Measurements from ENCODE around the gene GSDMA. TPM values are rescaled to one million over a fixed set of nuclear protein-coding genes. Genes with fewer than 3 reads are reported as not detected.

The GSDMA gene
- total RNA-seq, 1 donor from 2014 or later: not detected

DNA sequence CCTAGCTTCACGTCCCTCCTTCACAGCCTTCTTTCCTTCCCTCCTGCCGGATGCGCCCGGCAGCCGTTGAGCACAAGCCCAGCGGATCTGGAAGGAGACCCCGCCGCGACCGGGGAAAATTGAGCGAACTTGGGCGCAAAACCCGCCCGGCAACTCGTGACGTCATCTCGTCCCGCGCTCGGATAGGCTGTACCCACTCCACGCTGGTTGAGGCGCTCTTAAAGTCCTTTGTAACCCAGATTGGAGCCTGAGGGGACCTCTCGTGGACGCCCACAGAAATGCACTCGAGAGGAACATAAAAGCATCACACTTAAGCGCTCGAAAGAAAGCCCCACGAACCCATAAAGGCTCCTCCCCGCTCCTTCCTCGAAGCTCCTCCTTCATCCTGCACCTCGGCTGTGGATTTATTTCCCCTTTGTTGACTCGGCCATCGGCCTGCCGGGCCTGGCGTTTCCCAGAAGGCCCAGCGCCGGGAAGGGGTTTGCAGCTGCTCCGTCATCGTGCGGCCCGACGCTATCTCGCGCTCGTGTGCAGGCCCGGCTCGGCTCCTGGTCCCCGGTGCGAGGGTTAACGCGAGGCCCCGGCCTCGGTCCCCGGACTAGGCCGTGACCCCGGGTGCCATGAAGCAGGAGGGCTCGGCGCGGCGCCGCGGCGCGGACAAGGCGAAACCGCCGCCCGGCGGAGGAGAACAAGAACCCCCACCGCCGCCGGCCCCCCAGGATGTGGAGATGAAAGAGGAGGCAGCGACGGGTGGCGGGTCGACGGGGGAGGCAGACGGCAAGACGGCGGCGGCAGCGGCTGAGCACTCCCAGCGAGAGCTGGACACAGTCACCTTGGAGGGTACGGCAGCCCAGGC is 17.8 kb downstream of the GSDMA start, which contains the start of gene PSMD3:
Gene PSMD3 (plus strand): TSS at position 457 of the 856 bp plus-strand sequence. CDS start 164 bp downstream, at position 621.
- H3K4me3 Mint-ChIP-seq (ENCODE audit: low read depth): peak within 1 kb of the TSS; percentile 86
- peaks cover 8% of the 10 kb centered on the region for H3K36me3 Mint-ChIP-seq (ENCODE audit: insufficient read depth)
- TF ChIP-seq, protein P1, sequence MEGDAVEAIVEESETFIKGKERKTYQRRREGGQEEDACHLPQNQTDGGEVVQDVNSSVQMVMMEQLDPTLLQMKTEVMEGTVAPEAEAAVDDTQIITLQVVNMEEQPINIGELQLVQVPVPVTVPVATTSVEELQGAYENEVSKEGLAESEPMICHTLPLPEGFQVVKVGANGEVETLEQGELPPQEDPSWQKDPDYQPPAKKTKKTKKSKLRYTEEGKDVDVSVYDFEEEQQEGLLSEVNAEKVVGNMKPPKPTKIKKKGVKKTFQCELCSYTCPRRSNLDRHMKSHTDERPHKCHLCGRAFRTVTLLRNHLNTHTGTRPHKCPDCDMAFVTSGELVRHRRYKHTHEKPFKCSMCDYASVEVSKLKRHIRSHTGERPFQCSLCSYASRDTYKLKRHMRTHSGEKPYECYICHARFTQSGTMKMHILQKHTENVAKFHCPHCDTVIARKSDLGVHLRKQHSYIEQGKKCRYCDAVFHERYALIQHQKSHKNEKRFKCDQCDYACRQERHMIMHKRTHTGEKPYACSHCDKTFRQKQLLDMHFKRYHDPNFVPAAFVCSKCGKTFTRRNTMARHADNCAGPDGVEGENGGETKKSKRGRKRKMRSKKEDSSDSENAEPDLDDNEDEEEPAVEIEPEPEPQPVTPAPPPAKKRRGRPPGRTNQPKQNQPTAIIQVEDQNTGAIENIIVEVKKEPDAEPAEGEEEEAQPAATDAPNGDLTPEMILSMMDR (IDR thresholded peaks at IDR 0.05; ENCODE audit: unreplicated experiment): peak; percentile 61
- peak within 1 kb of the TSS; percentile 96 for H3K27ac Mint-ChIP-seq
- H3K4me1 Mint-ChIP-seq (ENCODE audit: low read depth): peaks cover 11% of the 10 kb centered on the region
- H3K9me3 Mint-ChIP-seq (ENCODE audit: low read depth): no peaks in the 10 kb centered on the region
- DNase-seq (ENCODE audit: low spot score, unreplicated experiment): peak; percentile 97
- H3K27me3 Mint-ChIP-seq: peaks cover 8% of the 10 kb centered on the region

DNA sequence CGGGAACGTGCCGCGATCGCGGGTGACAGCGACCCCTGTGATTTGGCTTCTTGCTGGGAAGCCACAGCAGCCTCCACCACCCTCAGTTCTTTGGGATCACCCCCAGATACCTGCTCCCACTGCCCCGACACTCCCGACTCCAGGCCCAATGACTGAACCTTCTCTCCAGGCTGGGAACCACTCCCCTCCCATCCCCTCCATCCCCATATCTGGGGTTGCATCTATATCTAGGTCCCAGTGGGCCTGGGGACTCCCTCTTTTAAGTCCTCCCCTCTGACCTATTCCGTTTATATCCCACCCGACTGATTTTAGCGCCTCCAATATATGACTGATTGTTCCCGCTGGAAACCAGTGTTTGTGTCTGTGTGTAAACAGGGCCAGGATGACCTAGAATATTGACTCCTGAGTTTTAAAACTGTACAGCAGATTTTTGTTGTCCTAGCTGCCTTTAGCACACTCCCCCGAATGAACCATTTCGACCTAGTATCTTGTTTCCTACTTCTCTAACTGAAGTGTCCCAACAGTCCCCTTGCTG is 18.5 kb downstream of the GSDMA start:
- H3K9me3 Mint-ChIP-seq (ENCODE audit: low read depth): no peaks in the 10 kb centered on the region

DNA sequence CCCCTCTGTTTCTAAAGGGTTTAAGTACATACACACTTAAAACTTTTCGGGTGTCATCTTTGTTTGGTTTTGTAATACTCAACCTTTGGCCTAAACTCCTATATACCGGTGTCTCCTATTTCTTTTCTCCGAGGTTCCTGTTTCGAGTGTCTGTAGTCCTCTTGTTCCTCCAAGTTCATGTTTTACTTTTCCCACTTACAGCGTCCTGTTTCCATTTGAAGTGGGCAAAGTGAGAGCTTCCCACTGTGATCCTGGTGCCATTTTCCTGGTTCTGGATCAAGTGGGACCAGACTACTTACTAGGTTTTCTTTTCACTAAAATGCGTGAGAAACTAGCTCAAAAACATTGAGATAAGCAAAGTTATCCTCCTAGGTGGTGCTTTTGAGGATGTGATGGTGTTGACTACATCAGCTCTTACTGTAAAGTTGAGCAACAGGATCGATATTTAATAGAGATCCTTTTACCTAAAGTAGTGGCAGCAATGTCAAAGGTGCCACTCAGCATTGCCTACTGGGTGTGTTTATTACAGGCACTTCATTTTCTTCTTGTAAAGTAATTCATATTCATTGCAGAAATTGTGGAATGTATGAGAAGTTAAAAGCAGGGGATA is 19.1 kb downstream of the GSDMA start:
- Mint-ChIP-seq H3K27me3 (peaks cover 5% of the 10 kb centered on the region), H3K4me3 (ENCODE audit: low read depth) (peak overlapping the region; percentile 86), H3K27ac (peak overlapping the region; percentile 96), H3K9me3 (ENCODE audit: low read depth) (no peaks in the 10 kb centered on the region), H3K4me1 (ENCODE audit: low read depth) (peaks cover 11% of the 10 kb centered on the region), H3K36me3 (ENCODE audit: insufficient read depth) (peaks cover 12% of the 10 kb centered on the region)
- DNase-seq (ENCODE audit: low spot score, unreplicated experiment): no peak
- TF ChIP-seq, protein P1 (IDR thresholded peaks at IDR 0.05; ENCODE audit: unreplicated experiment): no peak

More for the DNA sequence above, 18.5 kb downstream of the GSDMA start:
- peak overlapping the region; percentile 86 for H3K4me3 Mint-ChIP-seq (ENCODE audit: low read depth)
- DNase-seq (ENCODE audit: low spot score, unreplicated experiment): no peak
- H3K36me3 Mint-ChIP-seq (ENCODE audit: insufficient read depth): peaks cover 11% of the 10 kb centered on the region
- TF ChIP-seq, protein P1 (IDR thresholded peaks at IDR 0.05; ENCODE audit: unreplicated experiment): no peak
- H3K4me1 Mint-ChIP-seq (ENCODE audit: low read depth): peaks cover 11% of the 10 kb centered on the region
- H3K27ac Mint-ChIP-seq: peak overlapping the region; percentile 96
- H3K27me3 Mint-ChIP-seq: peaks cover 5% of the 10 kb centered on the region

DNA sequence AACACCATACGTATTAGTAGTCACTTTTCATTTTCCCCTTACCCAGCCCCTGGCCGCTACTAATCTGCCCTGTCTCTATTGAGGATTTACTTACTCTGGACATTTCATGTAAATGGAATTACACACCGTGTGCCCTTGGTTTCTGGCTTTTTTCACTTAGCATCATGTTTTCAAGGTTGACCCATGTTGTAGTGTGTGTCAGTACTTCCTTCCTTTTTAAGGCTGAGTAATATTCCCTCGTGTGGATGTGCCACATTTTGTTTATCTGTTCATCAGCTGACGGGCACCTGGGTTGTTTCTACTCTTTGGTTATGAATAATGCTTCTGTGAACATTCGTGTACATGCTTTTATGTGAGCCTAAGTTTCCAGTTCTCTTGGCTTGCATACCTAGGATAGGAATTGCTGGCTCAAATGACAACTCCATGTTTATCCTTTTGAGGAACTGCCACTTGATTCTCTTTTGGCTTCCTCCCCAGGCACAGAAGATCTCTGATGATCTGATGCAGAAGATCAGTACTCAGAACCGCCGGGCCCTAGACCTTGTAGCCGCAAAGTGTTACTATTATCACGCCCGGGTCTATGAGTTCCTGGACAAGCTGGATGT is 25.5 kb downstream of the GSDMA start:
- no peaks in the 10 kb centered on the region for H3K27me3 Mint-ChIP-seq
- H3K27ac Mint-ChIP-seq: no peak overlapping the region
- peaks cover 42% of the 10 kb centered on the region for H3K36me3 Mint-ChIP-seq (ENCODE audit: insufficient read depth)
- DNase-seq (ENCODE audit: low spot score, unreplicated experiment): no peak
- no peaks in the 10 kb centered on the region for H3K4me1 Mint-ChIP-seq (ENCODE audit: low read depth)
- TF ChIP-seq, protein P1 (IDR thresholded peaks at IDR 0.05; ENCODE audit: unreplicated experiment): no peak
- no peaks in the 10 kb centered on the region for H3K9me3 Mint-ChIP-seq (ENCODE audit: low read depth)
- no peak overlapping the region for H3K4me3 Mint-ChIP-seq (ENCODE audit: low read depth)

DNA sequence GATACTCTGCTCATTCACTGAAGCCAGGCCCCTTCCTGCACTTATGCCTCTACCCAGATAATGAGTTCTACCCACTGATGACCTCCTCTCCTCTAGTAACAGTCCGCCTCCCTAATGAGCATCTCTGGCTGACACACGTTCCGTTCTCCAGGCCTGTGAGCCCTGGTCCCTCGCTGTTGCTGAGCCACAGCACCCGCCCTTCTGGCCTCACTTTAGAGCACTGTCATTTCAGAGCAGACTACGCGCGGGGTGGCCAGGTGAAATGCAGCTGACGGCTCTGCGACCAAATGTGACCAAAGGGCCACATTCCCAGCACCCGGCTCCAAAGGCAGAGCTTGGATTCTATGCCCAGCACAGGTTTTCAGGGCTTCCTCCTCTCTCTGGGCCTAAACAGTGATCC is 31.6 kb downstream of the GSDMA start:
- Mint-ChIP-seq H3K36me3 (ENCODE audit: insufficient read depth) (peaks cover 34% of the 10 kb centered on the region), H3K27ac (peak overlapping the region; percentile 18), H3K27me3 (no peaks in the 10 kb centered on the region), H3K9me3 (ENCODE audit: low read depth) (no peaks in the 10 kb centered on the region), H3K4me1 (ENCODE audit: low read depth) (no peaks in the 10 kb centered on the region), H3K4me3 (ENCODE audit: low read depth) (no peak overlapping the region)
- DNase-seq (ENCODE audit: low spot score, unreplicated experiment): no peak
- TF ChIP-seq, protein P1 (IDR thresholded peaks at IDR 0.05; ENCODE audit: unreplicated experiment): no peak
